K562 (cell line): ENCODE data around the gene GZF1. TPM values are rescaled to one million over a fixed set of nuclear protein-coding genes. Genes with fewer than 3 reads are reported as not detected.

ENCODE experiments used
- CEBPB ChIP-seq: fragments of 450-650 bp; IDR thresholded peaks from 2 replicates; pipeline ENCODE4 v1.6.1; 2016; ENCODE audit warnings: missing genetic modification characterization, missing compliant biosample characterization
- HCFC1 ChIP-seq: IDR thresholded peaks from 2 replicates; pipeline ENCODE4 v1.6.1; 2012; ENCODE audit warnings: low read depth, low read length, improper control_type of control experiment
- RBM25 ChIP-seq: fragments of 200-400 bp; formaldehyde crosslinking; IDR thresholded peaks from 2 replicates; pipeline ENCODE4 v1.6.1; 2018; ENCODE audit warnings: low read length, low read depth, moderate library complexity; ENCODE audit not compliant: severe bottlenecking
- SP1 ChIP-seq: sonication (generic); formaldehyde crosslinking; IDR thresholded peaks from 2 replicates; pipeline ENCODE4 v1.8.1; 2022; ENCODE audit warnings: mild to moderate bottlenecking, missing genetic modification reagents
- YBX1 ChIP-seq: fragments of 450-650 bp; IDR thresholded peaks from 2 replicates; pipeline ENCODE4 v1.7.1; 2016; ENCODE audit warnings: mild to moderate bottlenecking
- ZNF408 ChIP-seq: fragments of 250-450 bp; sonication (Bioruptor Pico); IDR thresholded peaks from 2 replicates; pipeline ENCODE4 v1.4.0; 2020; ENCODE audit warnings: low read depth, mild to moderate bottlenecking, moderate library complexity
- polyA plus RNA-seq, 8 experiments: library from polyadenylated mRNA; depleted of rRNA in 4 of 8; stranded (reverse) in 5 of 8; unstranded in 3 of 8; fragments of >200 nt; fragmentation: Nextera tagmentation in 2 of 8; fragmentation: Illumina TruSeq in 1 of 8; extraction: Ambion mirVana in 2 of 8; extraction: Trizol in 1 of 8; gene quantifications; 2 replicates each; pipeline versions ENCODE4 v1.2.1 to v1.2.3, GENCODE V29; 2011 to 2014; ENCODE audit warnings: inconsistent platforms in 1 of 8, missing spikeins in 1 of 8
- total RNA-seq, 7 experiments: library from RNA; depleted of rRNA in 6 of 7; stranded (reverse); fragments of >200 nt in 6 of 7; fragmentation: Illumina TruSeq in 2 of 7; extraction: Trizol in 2 of 7; gene quantifications; 2 replicates each; pipeline versions ENCODE4 v1.2.1 to v1.2.3, GENCODE V29; 2011 to 2021; ENCODE audit warnings: low replicate concordance in 1 of 7
- TF ChIP-seq, protein P1 (sequence below): fragments of 200-600 bp; sonication (generic); IDR thresholded peaks from one replicate; pipeline ENCODE4 v1.6.1; 2012; ENCODE audit warnings: mild to moderate bottlenecking, low read depth, low read length, inconsistent platforms
- TF ChIP-seq, protein P2 (sequence below): sonication (generic); formaldehyde crosslinking; IDR thresholded peaks from 2 replicates; pipeline ENCODE4 v1.8.0; 2022; ENCODE audit warnings: missing genetic modification reagents, mild to moderate bottlenecking, borderline replicate concordance
- TF ChIP-seq, protein P3 (sequence below): sonication (generic); formaldehyde crosslinking; IDR thresholded peaks from 2 replicates; pipeline ENCODE4 v1.8.0; 2022; ENCODE audit warnings: mild to moderate bottlenecking, missing genetic modification reagents

The GZF1 gene
- total and polyA plus RNA-seq, 9 of the 15 experiments (the other 6 are each of a cell fraction or from before 2014, with no cell fraction given), result 1.2 to 15.7 (median 7.4) TPM

DNA sequence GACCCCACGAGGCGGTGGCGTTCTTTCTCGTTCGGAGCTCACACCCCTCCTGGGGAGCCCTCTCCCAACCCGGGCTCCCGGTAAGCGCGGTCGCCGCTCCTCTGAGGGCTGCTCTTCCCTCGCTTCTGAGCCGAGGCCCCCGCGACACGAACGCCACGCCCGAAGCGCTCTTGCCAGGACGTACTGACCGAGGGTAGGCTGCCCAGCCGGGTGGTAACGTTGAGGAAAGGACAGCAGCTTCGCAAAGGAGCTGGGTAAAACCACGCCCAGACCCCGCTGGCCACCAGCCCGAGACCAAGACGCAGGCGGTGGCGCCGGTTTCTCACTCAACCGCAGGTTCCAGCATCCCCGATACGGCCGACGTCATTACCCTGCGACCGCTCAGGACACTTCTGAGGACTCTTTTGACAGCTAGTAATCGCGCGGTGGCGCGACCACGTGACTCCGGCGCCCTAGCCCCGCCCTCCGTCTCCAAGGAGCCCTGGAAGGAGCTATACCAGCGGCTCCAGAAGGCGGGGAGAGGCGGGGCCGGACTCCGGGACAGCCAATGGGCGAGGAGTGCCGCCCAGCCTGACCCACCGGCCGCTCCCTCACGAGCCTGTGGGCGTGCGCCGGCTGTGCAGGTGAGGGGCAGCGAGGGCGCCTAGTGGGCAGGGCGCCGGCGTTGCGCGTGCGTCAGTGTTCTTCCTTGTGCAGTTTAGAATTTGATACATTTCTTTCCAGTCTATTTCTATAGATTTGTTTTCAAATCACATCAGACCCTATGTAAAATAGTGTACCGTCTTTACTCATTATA is 4.0 kb upstream of the GZF1 start (continued):
- TF ChIP-seq, protein P1, sequence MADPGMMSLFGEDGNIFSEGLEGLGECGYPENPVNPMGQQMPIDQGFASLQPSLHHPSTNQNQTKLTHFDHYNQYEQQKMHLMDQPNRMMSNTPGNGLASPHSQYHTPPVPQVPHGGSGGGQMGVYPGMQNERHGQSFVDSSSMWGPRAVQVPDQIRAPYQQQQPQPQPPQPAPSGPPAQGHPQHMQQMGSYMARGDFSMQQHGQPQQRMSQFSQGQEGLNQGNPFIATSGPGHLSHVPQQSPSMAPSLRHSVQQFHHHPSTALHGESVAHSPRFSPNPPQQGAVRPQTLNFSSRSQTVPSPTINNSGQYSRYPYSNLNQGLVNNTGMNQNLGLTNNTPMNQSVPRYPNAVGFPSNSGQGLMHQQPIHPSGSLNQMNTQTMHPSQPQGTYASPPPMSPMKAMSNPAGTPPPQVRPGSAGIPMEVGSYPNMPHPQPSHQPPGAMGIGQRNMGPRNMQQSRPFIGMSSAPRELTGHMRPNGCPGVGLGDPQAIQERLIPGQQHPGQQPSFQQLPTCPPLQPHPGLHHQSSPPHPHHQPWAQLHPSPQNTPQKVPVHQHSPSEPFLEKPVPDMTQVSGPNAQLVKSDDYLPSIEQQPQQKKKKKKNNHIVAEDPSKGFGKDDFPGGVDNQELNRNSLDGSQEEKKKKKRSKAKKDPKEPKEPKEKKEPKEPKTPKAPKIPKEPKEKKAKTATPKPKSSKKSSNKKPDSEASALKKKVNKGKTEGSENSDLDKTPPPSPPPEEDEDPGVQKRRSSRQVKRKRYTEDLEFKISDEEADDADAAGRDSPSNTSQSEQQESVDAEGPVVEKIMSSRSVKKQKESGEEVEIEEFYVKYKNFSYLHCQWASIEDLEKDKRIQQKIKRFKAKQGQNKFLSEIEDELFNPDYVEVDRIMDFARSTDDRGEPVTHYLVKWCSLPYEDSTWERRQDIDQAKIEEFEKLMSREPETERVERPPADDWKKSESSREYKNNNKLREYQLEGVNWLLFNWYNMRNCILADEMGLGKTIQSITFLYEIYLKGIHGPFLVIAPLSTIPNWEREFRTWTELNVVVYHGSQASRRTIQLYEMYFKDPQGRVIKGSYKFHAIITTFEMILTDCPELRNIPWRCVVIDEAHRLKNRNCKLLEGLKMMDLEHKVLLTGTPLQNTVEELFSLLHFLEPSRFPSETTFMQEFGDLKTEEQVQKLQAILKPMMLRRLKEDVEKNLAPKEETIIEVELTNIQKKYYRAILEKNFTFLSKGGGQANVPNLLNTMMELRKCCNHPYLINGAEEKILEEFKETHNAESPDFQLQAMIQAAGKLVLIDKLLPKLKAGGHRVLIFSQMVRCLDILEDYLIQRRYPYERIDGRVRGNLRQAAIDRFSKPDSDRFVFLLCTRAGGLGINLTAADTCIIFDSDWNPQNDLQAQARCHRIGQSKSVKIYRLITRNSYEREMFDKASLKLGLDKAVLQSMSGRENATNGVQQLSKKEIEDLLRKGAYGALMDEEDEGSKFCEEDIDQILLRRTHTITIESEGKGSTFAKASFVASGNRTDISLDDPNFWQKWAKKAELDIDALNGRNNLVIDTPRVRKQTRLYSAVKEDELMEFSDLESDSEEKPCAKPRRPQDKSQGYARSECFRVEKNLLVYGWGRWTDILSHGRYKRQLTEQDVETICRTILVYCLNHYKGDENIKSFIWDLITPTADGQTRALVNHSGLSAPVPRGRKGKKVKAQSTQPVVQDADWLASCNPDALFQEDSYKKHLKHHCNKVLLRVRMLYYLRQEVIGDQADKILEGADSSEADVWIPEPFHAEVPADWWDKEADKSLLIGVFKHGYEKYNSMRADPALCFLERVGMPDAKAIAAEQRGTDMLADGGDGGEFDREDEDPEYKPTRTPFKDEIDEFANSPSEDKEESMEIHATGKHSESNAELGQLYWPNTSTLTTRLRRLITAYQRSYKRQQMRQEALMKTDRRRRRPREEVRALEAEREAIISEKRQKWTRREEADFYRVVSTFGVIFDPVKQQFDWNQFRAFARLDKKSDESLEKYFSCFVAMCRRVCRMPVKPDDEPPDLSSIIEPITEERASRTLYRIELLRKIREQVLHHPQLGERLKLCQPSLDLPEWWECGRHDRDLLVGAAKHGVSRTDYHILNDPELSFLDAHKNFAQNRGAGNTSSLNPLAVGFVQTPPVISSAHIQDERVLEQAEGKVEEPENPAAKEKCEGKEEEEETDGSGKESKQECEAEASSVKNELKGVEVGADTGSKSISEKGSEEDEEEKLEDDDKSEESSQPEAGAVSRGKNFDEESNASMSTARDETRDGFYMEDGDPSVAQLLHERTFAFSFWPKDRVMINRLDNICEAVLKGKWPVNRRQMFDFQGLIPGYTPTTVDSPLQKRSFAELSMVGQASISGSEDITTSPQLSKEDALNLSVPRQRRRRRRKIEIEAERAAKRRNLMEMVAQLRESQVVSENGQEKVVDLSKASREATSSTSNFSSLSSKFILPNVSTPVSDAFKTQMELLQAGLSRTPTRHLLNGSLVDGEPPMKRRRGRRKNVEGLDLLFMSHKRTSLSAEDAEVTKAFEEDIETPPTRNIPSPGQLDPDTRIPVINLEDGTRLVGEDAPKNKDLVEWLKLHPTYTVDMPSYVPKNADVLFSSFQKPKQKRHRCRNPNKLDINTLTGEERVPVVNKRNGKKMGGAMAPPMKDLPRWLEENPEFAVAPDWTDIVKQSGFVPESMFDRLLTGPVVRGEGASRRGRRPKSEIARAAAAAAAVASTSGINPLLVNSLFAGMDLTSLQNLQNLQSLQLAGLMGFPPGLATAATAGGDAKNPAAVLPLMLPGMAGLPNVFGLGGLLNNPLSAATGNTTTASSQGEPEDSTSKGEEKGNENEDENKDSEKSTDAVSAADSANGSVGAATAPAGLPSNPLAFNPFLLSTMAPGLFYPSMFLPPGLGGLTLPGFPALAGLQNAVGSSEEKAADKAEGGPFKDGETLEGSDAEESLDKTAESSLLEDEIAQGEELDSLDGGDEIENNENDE, result no peak
- TF ChIP-seq YBX1, result no peak
- TF ChIP-seq SP1 (CRISPR knock-in tag), result peak; percentile 84
- TF ChIP-seq, protein P2, sequence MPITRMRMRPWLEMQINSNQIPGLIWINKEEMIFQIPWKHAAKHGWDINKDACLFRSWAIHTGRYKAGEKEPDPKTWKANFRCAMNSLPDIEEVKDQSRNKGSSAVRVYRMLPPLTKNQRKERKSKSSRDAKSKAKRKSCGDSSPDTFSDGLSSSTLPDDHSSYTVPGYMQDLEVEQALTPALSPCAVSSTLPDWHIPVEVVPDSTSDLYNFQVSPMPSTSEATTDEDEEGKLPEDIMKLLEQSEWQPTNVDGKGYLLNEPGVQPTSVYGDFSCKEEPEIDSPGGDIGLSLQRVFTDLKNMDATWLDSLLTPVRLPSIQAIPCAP (CRISPR knock-in tag), result no peak
- no peak for TF ChIP-seq CEBPB
- TF ChIP-seq HCFC1, result peak; percentile 77
- TF ChIP-seq ZNF408, result no peak
- TF ChIP-seq, protein P3, sequence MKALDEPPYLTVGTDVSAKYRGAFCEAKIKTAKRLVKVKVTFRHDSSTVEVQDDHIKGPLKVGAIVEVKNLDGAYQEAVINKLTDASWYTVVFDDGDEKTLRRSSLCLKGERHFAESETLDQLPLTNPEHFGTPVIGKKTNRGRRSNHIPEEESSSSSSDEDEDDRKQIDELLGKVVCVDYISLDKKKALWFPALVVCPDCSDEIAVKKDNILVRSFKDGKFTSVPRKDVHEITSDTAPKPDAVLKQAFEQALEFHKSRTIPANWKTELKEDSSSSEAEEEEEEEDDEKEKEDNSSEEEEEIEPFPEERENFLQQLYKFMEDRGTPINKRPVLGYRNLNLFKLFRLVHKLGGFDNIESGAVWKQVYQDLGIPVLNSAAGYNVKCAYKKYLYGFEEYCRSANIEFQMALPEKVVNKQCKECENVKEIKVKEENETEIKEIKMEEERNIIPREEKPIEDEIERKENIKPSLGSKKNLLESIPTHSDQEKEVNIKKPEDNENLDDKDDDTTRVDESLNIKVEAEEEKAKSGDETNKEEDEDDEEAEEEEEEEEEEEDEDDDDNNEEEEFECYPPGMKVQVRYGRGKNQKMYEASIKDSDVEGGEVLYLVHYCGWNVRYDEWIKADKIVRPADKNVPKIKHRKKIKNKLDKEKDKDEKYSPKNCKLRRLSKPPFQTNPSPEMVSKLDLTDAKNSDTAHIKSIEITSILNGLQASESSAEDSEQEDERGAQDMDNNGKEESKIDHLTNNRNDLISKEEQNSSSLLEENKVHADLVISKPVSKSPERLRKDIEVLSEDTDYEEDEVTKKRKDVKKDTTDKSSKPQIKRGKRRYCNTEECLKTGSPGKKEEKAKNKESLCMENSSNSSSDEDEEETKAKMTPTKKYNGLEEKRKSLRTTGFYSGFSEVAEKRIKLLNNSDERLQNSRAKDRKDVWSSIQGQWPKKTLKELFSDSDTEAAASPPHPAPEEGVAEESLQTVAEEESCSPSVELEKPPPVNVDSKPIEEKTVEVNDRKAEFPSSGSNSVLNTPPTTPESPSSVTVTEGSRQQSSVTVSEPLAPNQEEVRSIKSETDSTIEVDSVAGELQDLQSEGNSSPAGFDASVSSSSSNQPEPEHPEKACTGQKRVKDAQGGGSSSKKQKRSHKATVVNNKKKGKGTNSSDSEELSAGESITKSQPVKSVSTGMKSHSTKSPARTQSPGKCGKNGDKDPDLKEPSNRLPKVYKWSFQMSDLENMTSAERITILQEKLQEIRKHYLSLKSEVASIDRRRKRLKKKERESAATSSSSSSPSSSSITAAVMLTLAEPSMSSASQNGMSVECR (CRISPR knock-in tag), result peak; percentile 47; the same call in 1 of the 2 replicates
- TF ChIP-seq RBM25, result peak; percentile 68
